NCI-H2196 (cell line): ENCODE results near the gene IQGAP2.
"Not testable (repeated sequence)": the region's sequence is repeated elsewhere in the genome, so short reads cannot be mapped to it uniquely, and the experiment has no call there.

Source experiments
- DNase-seq: peaks from one replicate; lab custom pipeline; 2025; ENCODE audit not compliant: unreplicated experiment; lab: John Stamatoyannopoulos, UW

The IQGAP2 gene

GRCh38 chr5:76535577-76535976, 132.5 kb downstream of the IQGAP2 start:
- no peak for DNase-seq

- no peak for DNase-seq
Observed at GRCh38 chr5:76537073-76537543, 134.0 kb downstream of the IQGAP2 start.

- no peak for DNase-seq
Observed at GRCh38 chr5:76542241-76542640, 139.2 kb downstream of the IQGAP2 start.

- no peak for DNase-seq
Observed at GRCh38 chr5:76542887-76543690, 140.0 kb downstream of the IQGAP2 start.

- no peak for DNase-seq
Observed at GRCh38 chr5:76544268-76544926, 141.3 kb downstream of the IQGAP2 start.

- no peak for DNase-seq
Observed at GRCh38 chr5:76545184-76545583, 142.1 kb downstream of the IQGAP2 start.

GRCh38 chr5:76546497-76547102, 143.5 kb downstream of the IQGAP2 start:
- DNase-seq, result no peak

GRCh38 chr5:76547242-76547890, 144.3 kb downstream of the IQGAP2 start:
- no peak for DNase-seq

GRCh38 chr5:76547891-76548524, 144.9 kb downstream of the IQGAP2 start:
- DNase-seq, result no peak

GRCh38 chr5:76548525-76549229, 145.6 kb downstream of the IQGAP2 start:
- DNase-seq, result no peak

GRCh38 chr5:76550881-76551280, 147.8 kb downstream of the IQGAP2 start:
- not testable (repeated sequence) for DNase-seq

- DNase-seq, result no peak
Observed at GRCh38 chr5:76552546-76552945, 149.5 kb downstream of the IQGAP2 start.

- DNase-seq, result no peak
Observed at GRCh38 chr5:76553251-76553650, 150.2 kb downstream of the IQGAP2 start.

- no peak for DNase-seq
Observed at GRCh38 chr5:76555114-76555513, 152.0 kb downstream of the IQGAP2 start.

- no peak for DNase-seq
Observed at GRCh38 chr5:76555717-76556116, 152.6 kb downstream of the IQGAP2 start.

- DNase-seq, result no peak
Observed at GRCh38 chr5:76556511-76557221, 153.6 kb downstream of the IQGAP2 start.

- no peak for DNase-seq
Observed at GRCh38 chr5:76560952-76561891, 158.1 kb downstream of the IQGAP2 start.

GRCh38 chr5:76561959-76562358, 158.9 kb downstream of the IQGAP2 start:
- no peak for DNase-seq

GRCh38 chr5:76565009-76565408, 161.9 kb downstream of the IQGAP2 start:
- no peak for DNase-seq
